Measurements from ENCODE around the gene DNASE1L3. TPM values are rescaled to one million over a fixed set of nuclear protein-coding genes. Genes with fewer than 3 reads are reported as not detected.

DNASE1L3 gene
- total RNA-seq, 1 donor from 2014 or later, result not detected

DNA sequence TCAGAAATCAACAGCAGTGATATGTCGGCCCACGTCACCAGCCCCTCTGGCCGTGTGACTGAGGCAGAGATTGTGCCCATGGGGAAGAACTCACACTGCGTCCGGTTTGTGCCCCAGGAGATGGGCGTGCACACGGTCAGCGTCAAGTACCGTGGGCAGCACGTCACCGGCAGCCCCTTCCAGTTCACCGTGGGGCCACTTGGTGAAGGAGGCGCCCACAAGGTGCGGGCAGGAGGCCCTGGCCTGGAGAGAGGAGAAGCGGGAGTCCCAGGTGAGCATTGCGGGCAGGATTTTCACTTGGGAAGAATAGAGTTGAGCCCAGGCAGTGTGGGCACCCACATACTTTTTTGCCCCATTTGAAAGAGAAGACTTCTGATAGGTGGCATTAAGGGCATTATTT lies 57.4 kb downstream of the DNASE1L3 start:
- TF ChIP-seq, protein P1, sequence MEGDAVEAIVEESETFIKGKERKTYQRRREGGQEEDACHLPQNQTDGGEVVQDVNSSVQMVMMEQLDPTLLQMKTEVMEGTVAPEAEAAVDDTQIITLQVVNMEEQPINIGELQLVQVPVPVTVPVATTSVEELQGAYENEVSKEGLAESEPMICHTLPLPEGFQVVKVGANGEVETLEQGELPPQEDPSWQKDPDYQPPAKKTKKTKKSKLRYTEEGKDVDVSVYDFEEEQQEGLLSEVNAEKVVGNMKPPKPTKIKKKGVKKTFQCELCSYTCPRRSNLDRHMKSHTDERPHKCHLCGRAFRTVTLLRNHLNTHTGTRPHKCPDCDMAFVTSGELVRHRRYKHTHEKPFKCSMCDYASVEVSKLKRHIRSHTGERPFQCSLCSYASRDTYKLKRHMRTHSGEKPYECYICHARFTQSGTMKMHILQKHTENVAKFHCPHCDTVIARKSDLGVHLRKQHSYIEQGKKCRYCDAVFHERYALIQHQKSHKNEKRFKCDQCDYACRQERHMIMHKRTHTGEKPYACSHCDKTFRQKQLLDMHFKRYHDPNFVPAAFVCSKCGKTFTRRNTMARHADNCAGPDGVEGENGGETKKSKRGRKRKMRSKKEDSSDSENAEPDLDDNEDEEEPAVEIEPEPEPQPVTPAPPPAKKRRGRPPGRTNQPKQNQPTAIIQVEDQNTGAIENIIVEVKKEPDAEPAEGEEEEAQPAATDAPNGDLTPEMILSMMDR (IDR thresholded peaks at IDR 0.05), result no peak
- no peak overlapping the region for H3K27ac Mint-ChIP-seq (ENCODE audit: unreplicated experiment)
- no peak overlapping the region for H3K4me3 Mint-ChIP-seq (ENCODE audit: unreplicated experiment)
- no peaks in the 10 kb centered on the region for H3K27me3 Mint-ChIP-seq (ENCODE audit: unreplicated experiment)
- peaks cover 10% of the 10 kb centered on the region for H3K4me1 Mint-ChIP-seq (ENCODE audit: unreplicated experiment)
- peaks cover 40% of the 10 kb centered on the region for H3K36me3 Mint-ChIP-seq (ENCODE audit: unreplicated experiment)
- no peaks in the 10 kb centered on the region for H3K9me3 Mint-ChIP-seq (ENCODE audit: unreplicated experiment)
- no peak for DNase-seq (ENCODE audit: extremely low spot score, unreplicated experiment)

DNA sequence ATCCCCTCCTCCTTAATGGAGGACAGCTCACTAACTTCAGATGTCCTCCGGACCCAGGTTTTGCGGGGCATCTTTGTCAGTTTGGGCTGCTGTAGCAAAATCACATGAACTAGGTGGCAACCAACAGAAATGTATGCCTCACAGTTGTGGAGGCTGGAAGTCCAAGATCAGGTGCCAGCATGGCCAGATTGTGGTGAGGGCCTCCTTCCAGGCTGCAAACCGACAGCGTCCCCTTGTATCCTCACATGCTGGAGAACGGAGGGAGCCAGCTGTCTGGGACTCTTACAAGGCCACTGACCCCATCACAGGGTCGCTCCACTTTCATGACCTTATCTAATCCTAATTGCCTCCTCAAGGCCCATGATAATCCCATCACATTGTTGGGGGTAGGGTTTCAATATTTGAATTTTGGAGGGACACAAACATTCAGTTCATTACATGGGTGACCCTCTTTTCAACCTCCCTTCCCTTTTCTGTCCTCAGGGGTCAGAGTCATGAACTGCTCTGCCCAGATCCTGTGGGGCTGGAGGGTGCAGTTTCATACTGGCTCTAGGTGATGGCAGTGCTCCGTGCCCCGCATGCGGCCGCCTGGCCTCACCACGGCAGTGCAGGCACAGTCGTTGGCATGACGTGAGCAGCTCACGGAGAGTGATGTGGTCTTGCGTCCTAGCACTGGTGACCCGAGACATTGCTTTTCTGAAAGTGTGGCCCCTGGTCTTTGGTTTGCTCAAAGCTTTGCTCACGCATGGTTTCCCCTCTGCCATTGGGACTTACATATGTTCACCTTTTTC lies 58.4 kb downstream of the DNASE1L3 start:
- no peaks in the 10 kb centered on the region for H3K27me3 Mint-ChIP-seq (ENCODE audit: unreplicated experiment)
- H3K4me3 Mint-ChIP-seq (ENCODE audit: unreplicated experiment), result no peak overlapping the region
- H3K36me3 Mint-ChIP-seq (ENCODE audit: unreplicated experiment), result peaks cover 41% of the 10 kb centered on the region
- TF ChIP-seq, protein P1 (IDR thresholded peaks at IDR 0.05), result no peak
- DNase-seq (ENCODE audit: extremely low spot score, unreplicated experiment), result no peak
- no peak overlapping the region for H3K27ac Mint-ChIP-seq (ENCODE audit: unreplicated experiment)
- H3K4me1 Mint-ChIP-seq (ENCODE audit: unreplicated experiment), result peaks cover 7% of the 10 kb centered on the region
- H3K9me3 Mint-ChIP-seq (ENCODE audit: unreplicated experiment), result no peaks in the 10 kb centered on the region

DNA sequence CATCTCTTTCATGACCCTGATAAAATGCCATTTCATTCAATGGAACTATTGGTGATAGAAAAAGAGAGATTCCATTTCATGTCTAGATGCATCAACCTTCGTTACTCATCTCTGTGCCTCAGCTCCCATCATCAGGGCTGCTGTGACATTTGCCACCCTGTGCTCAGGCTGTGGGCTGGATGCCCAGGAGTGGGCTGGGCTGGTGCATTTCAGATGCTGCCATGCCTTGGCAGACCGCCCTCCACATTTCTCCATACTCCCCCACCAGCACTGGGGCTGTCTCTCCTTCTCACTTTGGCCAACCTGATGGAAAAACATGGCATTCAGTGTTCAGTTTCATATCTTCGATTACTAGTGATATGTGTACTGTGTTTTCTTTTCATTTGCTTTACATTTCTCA lies 59.1 kb downstream of the DNASE1L3 start:
- TF ChIP-seq, protein P1 (IDR thresholded peaks at IDR 0.05), result no peak

DNA sequence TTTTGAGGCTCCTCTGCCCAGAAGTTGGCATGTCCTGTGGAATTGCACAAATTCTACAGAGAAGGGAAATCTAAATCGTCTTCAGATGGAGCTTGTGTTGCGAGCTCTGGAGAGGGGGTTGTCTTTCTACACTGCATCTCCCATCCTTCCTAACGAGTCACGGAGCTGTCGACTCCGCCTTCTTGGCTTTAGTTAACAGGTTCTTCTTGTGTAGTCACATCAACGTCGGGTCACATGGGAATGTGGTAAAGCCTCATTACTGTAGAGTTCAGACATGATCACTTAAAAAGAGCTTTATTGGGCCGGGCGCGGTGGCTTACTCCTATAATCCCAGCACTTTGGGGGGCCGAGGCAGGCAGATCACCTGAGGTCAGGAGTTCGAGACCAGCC lies 60.0 kb downstream of the DNASE1L3 start:
- DNase-seq (ENCODE audit: extremely low spot score, unreplicated experiment), result no peak
- Mint-ChIP-seq H3K36me3 (ENCODE audit: unreplicated experiment) (peaks cover 45% of the 10 kb centered on the region), H3K4me1 (ENCODE audit: unreplicated experiment) (peaks cover 13% of the 10 kb centered on the region), H3K27me3 (ENCODE audit: unreplicated experiment) (no peaks in the 10 kb centered on the region), H3K4me3 (ENCODE audit: unreplicated experiment) (no peak overlapping the region), H3K27ac (ENCODE audit: unreplicated experiment) (no peak overlapping the region), H3K9me3 (ENCODE audit: unreplicated experiment) (no peaks in the 10 kb centered on the region)
- TF ChIP-seq, protein P1 (IDR thresholded peaks at IDR 0.05), result no peak

More for the DNA sequence above, 59.1 kb downstream of the DNASE1L3 start:
- Mint-ChIP-seq H3K9me3 (ENCODE audit: unreplicated experiment) (no peaks in the 10 kb centered on the region), H3K36me3 (ENCODE audit: unreplicated experiment) (peaks cover 40% of the 10 kb centered on the region), H3K4me1 (ENCODE audit: unreplicated experiment) (peaks cover 7% of the 10 kb centered on the region), H3K4me3 (ENCODE audit: unreplicated experiment) (no peak overlapping the region), H3K27ac (ENCODE audit: unreplicated experiment) (no peak overlapping the region), H3K27me3 (ENCODE audit: unreplicated experiment) (no peaks in the 10 kb centered on the region)
- no peak for DNase-seq (ENCODE audit: extremely low spot score, unreplicated experiment)

DNA sequence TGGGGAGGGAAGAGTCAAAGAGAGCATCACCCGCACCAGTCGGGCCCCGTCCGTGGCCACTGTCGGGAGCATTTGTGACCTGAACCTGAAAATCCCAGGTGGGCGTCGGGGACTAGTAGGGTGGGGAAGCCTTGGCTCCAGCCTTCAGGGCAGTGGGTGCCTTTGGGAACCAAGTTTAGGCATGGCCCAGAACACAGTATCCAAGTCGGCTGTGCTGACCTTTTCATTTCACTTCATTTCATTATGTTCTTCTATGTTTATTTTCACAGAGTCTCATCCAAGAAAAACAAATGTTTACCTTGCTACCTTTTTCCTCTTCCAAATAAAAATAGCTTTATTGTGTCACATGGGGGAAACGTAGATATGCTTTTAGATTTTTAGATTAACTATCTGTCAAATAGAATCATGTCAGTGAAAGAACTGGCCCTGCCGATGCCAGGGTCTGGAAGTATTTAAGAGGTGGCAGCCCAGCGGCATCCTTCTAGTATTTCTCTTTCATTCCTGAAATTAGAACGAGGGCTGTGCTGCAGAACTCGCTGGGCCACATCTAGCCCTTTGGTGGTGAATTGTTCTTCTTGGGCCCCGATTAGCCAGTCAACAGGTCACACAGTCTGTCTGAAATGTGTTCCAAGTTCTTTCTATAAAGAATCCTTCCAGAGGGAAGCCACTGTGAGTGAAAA lies 60.5 kb downstream of the DNASE1L3 start:
- Mint-ChIP-seq H3K9me3 (ENCODE audit: unreplicated experiment) (no peaks in the 10 kb centered on the region), H3K27me3 (ENCODE audit: unreplicated experiment) (no peaks in the 10 kb centered on the region), H3K36me3 (ENCODE audit: unreplicated experiment) (peaks cover 45% of the 10 kb centered on the region), H3K4me3 (ENCODE audit: unreplicated experiment) (no peak overlapping the region), H3K27ac (ENCODE audit: unreplicated experiment) (no peak overlapping the region), H3K4me1 (ENCODE audit: unreplicated experiment) (peaks cover 14% of the 10 kb centered on the region)
- DNase-seq (ENCODE audit: extremely low spot score, unreplicated experiment), result no peak
- TF ChIP-seq, protein P1 (IDR thresholded peaks at IDR 0.05), result no peak

Measured in osteocyte (in vitro differentiated cells).